SH-SY5Y (cell line): Measurements from ENCODE around the gene PDE11A.

Source experiments
- GATA2 ChIP-seq: IDR thresholded peaks from 2 replicates; pipeline ENCODE4 v1.6.1; 2011; ENCODE audit warnings: mild to moderate bottlenecking, low read depth, low read length
- GATA3 ChIP-seq: IDR thresholded peaks from 2 replicates; pipeline ENCODE4 v1.6.1; 2011; ENCODE audit warnings: low read depth, mild to moderate bottlenecking, low read length, moderate library complexity

GRCh38 chr2:178084273-178084672, 11.7 kb upstream of the PDE11A start:
- TF ChIP-seq GATA2 (no peak), GATA3 (no peak)
